ENCODE data around the gene PHLDB2.

Gene PHLDB2

DNA sequence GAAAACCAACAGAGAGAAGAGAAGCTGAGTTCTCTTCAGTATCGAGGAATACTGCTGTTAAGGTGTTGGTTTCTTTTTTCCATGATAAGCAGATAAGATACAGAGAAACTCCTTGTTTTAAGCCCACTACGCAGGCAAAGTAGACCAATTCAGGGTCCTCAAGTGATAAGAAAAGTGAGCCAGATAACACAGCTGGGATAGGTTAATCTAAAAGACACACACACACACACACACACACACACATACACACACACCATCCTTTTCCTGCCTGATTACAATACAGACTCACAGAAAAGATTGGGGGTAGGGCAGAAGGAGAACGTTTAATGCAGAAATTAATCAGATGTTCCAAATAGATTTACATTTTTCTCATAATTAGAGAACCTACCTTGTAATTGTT lies 6.5 kb upstream of the PHLDB2 start:
- no peak for DNase-seq

DNA sequence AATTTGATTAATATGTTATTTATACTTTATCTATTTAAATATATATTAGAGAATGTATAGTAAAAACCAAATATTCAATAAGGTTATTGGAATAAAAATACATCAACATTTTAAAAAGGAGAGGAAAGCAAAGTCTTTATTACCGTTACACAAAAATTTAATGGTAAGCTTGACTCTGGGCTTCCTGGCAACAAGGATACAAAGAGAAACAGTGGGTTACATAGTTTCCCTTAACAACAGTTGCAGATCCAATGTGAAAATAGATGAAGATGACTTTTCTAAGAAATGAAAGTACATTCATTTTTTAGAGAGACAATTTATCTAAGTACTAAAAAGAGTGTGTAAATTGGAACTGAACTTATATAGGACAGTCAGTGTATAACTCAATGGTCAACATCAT lies 6.0 kb upstream of the PHLDB2 start:
- DNase-seq, result no peak

DNA sequence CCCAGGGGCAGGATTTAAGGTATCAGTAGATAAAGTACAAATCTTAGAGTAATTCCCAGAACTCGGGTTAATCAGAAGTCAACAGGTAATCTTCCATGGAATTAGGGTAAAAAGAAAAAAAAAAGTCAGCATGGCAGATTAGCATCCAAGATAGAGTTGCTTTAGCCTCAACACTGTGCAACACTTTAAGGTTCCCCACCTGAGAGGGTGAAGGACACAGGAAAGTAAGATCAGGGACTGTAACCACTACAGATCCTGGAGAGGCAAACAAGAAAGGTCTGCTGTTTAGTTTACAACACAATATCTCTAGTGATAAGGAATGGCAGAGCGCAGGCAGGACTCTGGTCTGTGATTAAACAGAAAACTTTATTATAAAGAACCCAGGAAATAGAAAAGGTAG lies 4.1 kb upstream of the PHLDB2 start:
- no peak for DNase-seq

DNA sequence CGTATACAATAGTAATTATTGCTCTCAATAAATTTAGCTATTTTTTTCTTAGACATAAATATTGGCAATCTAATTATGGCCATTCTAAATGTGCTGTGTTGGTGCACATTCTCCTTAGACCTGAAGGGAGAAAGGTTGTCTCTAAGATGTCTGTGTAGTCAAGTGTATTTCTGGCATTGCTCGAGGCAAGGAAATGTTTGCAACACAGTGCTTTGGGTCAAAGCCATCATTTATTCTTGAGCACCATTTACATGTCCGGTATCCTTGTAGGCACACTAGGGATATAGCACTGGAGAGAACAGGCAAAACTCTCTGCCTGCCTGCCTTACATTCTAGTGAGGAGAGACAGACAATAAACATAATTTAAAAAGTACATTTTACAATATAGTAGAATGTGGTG lies 2.6 kb upstream of the PHLDB2 start:
- no peak for DNase-seq

DNA sequence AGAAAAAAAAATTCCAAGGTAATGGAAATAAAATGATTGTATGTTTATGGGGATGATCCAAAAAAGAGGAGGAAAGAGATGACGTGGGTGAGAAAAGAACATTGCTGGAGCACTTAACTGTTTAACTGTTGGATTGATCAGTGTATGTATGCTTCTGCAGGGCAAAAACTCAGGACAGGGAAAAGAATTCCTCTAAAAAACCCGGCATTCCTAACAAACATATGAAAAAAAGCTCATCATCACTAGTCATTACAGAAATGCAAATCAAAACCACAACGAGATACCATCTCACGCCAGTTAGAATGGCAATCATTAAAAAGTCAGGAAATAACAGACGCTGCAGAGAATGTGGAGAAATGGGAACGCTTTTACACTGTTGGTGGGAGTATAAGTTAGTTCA lies 1.6 kb upstream of the PHLDB2 start:
- no peak for DNase-seq

DNA sequence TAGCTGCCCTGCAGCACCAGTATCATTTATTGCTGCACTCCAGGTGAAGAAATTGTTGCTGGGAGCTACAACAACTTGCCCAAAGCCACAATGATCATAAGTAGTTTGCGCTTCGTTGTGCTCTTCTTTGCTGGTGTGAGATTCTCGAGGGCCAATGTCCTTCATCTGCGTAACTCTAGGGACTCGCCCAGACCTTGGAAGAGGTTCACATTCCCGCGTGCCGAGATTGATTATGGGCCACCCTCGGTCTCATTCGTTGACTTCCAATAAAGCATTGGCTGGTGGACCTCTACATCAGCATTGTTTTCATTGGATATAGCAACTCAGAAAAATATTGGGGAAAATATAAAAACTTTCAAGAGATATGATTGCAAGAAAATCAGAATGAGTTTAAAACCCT lies 423 bp upstream of the PHLDB2 start:
- no peak for DNase-seq

DNA sequence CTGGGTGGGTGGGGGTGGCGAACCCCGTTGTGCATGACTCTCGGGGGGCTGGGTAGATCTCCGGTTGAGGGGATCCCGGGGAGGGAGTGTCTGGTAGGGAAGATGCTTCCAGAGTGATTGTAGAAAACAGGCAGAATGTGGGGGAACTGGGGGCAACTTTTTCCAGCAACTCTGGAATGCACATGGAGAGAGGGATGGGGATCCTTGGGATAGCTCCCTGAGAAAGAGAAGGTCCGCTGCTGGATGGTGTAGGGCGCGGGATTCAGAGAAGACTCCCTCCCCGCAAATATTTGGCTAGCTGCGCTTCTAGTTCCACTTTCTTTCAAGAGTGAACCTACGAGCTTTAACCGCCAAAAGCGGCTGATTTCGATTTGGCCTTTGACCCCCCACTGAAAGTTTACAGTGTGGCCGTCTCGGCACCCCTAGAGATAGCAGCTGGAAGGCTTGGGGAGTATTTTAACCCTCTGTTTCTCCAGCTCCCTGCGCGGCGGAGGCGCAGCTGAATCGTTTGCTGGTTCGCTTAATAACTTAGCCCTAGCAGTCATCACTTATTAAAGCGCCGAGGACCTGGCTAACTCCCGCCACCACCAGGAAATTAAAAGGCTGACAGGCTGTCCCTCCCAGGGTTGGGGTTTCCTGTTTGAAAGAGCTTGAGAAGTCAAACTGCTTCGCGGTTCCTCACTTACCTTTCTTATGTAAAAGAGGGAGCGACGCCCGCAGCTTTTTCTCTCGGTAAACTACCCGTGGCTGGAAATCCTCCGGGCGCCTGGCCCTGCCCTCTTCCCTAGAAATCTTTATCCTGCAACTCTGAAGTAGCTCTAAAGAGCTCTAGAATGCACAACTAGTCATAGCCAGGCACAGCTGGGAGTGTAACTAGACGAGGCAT lies 1.2 kb downstream of the PHLDB2 start:
- peak; percentile 56 for DNase-seq

DNA sequence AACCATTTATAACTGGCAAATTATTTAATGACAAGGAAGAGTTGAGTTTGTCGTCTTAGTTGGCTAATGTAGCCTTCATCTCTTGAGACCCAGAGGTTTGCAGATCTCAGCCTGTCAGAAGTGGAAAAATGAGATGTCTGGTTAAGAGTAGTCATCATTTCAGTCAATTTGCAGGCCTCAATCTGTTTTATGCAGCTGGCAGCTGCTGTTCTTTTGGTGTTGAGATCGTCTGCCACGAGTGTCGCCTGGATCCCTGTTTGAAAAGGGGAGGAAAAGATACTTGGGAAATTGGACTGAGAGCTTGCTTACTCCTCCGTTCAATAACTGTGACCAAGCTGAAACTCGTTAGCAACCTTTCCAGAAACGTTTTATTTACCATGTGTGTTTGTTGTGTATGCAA lies 2.3 kb downstream of the PHLDB2 start:
- DNase-seq, result no peak

DNA sequence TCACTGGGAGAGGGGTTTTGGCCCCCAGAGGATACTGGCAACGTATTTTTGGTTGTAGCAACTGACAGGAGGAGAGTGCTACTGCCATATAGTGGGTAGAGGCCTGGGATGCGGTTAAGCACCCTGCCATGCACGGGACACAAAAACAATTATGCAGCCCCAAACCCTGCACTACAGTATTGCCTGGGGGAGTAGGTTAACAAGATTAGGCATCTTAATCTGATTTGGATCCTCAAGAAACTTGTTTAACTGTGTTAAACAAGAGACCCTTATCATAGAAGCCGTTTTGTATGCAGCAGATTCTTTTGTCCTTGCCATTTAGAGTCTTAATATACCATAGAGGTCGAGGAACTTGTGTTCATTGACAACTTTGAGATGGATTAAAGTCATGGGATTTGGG lies 3.4 kb downstream of the PHLDB2 start:
- DNase-seq, result no peak

DNA sequence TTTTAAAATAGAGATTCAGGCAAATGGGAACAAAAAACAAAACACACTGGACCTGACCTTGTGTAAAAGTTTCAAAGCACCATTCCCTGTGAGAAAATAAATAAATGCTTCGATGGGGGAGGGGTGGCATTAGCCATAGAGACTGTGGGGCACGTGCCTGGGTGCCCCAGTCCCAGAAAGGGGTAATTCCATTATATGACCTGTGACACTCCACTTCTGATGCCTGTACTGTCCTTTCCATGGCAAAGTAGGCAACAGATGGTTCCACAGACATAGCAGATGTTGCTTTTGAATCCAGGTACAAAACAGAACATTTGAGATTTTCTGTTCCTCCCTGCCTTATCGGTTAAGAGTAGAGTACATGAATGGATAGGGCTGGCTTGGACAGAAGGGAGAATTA lies 3.9 kb downstream of the PHLDB2 start:
- no peak for DNase-seq

DNA sequence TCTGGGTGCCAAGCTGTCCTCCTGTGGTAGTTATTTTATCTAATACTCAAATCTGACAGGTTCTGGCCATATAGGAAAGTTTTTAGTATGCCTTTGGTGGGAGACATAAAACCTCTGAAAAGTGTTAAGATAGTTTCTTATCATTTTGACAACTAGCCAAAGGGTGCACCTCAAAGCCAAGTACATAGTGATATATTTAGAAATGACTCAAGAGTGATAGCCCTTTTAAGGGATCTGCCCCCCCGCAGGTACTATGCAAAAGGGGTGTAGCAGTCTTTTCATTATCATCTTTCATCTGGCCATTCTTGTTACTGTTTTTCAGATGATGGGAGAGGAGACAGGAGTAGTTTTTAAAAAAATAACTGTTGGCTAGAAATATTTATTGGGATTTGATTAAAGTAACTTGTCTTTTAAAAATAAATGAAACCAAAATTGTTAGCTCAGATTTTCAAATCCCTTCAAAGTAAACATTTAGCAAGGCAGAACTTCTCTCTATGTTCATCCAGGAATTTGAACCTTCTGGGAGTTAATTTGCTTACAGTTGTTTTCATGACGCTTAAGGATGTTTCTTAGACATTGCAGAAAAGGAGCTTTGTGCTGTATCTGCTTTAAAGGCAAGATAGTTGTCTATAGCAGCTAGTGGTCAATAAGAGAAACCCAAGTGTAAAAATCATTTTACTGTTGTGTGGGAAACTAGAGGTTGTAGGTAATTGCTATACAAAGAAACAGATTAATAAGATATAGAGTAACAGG lies 5.1 kb downstream of the PHLDB2 start:
- no peak for DNase-seq

DNA sequence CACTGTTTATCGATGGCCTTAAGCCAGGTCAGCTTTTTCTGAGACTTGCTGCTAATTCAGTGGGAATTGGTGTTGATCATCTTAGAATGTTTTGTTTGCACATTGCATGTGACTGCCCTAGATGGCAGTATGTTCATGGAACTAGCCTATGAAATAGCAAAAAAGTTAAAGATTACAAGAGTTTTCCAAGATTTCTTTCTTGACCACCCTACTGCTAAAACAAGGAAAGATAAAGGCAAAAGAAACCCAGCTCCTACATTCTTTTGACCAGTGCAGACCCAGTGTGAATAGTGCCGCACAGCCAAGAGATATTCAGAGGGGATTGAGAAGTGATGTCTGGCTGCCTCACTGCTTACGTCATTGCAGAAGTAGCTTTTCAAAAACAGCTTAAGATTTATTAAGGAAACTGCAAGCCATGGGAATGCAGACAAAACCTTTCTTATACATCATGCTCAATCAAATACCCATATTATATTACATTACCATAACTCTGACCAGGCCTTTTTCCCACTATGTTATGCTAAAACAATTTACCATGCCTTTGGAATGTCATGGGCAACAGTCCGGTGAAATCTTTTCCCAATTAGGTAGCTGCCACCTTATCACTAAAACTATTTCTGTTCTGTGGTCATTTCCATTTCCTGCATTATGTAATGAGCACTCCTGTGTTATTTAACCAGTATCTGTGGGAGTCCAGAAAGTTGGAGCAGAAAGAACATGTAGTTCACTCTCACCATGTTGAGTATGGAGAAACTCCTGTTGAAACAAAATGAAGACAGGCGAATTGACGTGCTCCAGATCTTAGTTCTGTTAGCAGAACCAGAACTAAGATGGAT lies 6.0 kb downstream of the PHLDB2 start:
- DNase-seq, result no peak

DNA sequence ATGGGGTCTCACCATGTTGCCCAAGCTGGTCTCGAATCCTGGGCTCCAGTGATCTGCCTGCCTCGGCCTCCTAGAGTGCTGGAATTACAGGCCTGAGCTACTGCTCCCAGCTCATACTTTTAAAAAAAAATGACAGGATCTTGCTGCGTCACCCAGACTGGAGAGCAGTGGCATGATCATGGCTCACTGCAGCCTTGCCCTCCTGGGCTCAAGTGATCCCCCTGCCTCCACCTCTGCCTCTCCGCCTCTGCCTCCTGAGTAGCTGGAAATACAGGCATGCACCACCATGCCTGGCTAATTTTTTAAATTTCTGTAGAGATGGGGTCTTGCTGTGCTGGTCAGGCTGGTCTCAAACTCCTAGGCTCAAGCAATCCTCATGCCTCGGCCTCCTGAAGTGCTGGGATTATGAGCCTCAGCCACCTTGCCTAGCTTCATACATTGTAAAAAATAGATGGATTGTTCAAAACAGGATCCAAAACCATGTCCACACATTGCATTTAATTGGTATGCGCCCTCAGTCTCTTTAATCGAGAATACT lies 8.9 kb downstream of the PHLDB2 start:
- no peak for DNase-seq

DNA sequence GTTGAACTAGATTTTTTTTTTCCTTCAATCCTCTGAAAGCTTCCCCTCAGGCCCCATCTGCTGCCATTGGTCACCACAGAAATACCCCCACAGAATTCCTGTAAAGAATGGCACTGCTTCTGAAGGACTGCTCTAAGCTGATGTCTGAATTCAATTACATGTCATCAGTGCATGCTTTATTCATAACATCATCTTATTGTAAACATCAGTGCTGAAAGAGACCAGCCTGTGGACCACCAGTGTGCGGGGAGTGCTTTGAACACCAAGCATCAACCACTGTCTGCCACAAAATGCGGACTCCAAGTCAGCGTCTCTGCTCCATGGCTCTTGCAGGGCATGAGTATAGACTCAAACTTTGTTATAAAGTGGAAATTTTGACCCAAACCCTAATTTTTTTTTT lies 11.6 kb downstream of the PHLDB2 start:
- no peak for DNase-seq

DNA sequence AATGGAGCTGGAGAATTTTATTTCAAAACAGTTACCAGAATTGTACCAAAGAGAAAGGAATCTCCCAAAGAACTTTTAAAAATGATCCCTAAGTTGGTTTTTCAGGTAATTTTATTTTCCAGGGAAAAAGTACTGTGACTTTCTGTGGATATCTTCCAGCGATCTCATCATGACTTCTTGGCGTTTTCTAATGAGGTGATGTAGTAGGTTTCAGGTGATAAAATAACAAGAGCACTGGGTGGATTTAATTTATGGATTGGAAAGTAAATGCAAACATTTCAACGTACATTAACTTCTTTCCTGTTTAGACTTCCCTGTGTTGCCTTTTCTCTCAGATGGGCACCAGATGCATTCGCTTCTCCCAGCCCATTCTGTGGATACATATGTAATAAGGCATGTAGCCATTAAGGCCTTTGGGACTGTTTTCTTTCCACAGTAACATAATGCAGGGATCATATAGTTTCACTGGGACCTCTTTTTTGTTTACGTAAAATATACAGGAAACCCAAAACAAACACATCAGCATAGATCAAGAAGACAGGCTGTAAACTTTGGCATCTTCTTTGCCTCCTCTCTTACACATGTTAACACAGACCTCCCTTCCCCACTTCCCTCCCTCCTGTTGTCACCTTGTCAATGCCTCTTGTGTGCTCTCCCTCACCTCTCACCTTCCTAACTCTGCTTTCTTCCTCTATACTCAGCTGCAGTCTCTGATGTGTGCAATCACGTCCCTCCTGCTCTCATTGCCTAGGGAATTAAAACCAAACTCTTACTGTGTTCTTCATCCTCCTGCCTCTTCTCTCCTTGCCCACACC lies 13.0 kb downstream of the PHLDB2 start:
- no peak for DNase-seq

DNA sequence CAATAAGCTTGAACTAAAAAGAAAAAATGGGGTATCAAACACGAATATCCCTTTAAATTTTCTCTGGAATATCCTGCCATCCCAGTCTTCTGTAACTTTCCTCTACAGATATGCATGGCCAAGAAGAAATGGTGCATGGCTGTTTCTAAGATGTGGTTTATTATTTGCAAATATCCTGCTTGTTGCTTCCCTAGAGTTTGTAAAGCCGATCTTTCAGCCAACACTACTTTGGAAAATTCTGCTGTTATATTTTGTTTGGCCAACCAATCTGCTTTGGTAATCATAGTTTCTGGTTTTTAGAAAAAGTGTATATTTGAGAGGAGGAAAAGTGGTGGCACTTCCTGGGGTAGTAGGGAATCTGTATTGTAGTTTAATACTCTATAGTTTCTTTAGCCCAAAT lies 13.9 kb downstream of the PHLDB2 start:
- no peak for DNase-seq

DNA sequence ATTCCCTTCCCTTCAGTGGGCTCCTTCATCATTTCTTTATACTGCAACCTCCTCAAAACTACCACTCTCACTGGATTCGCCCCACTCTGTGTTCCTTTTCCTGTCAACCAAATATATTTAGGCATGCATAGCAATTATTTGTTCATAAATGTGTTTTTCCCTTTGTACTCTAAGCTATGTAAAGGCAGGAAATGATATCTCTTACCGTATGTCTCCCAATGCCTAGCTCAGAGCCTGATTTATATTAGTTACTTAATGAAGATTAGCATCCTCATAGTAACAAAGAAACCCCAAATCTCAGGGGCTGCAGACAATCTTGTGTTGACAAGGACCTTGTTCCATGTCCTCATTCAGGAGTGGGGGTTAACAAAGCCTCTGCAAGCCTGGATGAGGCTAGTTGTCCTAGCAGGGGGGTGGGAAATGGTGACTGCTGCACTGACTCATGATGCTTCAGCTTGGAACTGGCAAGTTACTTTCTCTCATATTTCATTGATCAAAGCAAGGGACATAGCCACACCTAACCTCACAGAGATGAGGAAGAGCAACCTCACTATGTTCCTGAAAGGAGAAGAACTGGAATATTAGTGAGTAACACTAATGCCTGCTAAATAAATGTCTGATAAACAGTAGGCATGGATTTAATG lies 15.2 kb downstream of the PHLDB2 start:
- DNase-seq, result no peak

DNA sequence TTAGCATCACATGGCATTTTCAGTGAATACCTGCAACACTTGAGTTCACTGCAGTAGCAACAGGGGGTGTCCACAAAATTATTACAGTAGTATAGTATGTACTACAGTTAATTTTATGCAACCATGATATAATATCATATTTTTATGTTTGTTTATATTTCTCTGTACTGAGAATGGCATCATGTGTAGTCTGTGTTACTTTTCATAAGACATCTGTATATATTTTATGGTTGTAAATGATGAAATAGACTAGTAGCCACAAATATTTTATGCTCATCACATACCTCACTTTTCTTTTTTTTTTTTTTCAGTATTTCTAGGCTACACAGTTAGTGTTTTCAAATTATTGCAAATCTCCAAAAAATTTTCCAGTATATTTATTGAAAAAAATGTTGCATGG lies 22.4 kb downstream of the PHLDB2 start:
- DNase-seq, result no peak

DNA sequence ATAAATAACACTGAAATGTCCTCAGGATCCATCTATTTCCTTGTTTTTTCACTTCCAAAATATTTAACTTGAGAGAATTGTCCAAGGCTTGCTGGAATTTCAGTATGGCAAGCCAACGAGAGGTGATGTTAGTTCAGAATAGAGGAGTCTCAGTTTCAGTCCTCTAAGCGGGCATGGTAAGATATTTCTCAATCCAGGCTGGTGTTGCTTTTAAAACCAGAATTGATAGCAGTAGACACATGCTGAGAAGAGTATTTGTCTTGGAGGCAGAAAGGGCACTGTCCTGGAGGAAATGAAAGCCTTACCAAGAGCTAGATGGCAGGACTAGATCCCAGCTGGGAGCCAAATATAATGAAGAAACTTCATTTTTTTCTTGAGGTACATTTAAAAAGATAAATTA lies 23.1 kb downstream of the PHLDB2 start:
- DNase-seq, result no peak

DNA sequence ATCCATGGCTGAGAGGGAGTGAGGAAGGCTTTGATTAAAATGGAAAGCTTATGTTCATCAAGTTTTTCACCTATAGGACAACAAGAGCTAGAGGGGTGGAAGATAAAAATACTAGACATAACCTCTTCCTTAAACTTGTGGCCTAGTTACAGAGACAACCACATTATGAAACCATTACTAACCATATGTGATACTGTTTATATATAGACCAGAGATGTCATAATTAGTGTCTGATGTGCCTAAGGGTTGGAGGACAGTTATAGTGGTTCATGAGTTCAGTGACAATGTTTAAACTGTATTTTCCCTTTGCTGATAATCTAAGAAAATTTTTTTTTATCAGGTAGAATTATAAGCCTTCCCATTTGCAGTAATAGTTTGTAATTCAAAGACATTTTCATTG lies 23.7 kb downstream of the PHLDB2 start:
- DNase-seq, result no peak

DNA sequence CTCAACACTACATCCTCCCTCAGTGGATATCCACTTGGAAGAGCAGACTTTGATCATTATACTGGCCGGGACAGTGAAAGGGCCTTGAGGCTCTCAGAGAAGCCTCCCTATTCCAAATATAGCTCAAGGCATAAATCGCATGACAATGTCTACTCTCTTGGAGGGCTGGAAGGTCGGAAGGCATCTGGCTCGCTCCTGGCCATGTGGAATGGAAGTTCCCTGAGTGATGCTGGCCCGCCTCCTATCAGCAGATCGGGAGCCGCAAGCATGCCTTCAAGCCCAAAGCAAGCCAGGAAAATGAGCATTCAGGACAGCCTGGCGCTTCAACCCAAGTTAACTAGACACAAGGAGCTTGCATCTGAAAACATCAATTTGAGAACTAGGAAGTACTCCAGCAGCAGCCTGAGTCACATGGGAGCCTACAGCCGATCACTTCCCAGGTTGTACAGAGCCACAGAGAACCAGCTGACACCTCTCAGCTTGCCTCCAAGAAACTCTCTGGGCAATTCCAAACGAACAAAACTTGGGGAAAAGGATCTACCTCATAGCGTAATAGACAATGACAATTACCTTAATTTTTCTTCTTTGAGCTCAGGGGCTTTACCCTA lies 25.4 kb downstream of the PHLDB2 start:
- DNase-seq, result no peak
